Right renal pelvis (tissue), 4 donors: ENCODE results near the gene C1RL. TPM values are rescaled to one million over a fixed set of nuclear protein-coding genes. Genes with fewer than 3 reads are reported as not detected.
"Not testable (repeated sequence)": the region's sequence is repeated elsewhere in the genome, so short reads cannot be mapped to it uniquely, and the experiment has no call there.

Experiments
- DNase-seq, 4 donors: peaks; one replicate each; pipeline ENCODE4 v3.0.0-alpha.2; 2013; ENCODE audit warnings: low read depth in 4 of 4, low spot score in 3 of 4, missing footprints in 1 of 4
- polyA plus RNA-seq, 4 donors: library from polyadenylated mRNA; unstranded; fragments of 120-200 nt; gene quantifications; one replicate each; pipeline ENCODE4 v1.2.1, GENCODE V29; 2013; ENCODE audit not compliant: insufficient read length in 4 of 4

Gene C1RL
- polyA plus RNA-seq, 4 donors, result 29.4 to 33.5 (median 32.1) TPM

DNA sequence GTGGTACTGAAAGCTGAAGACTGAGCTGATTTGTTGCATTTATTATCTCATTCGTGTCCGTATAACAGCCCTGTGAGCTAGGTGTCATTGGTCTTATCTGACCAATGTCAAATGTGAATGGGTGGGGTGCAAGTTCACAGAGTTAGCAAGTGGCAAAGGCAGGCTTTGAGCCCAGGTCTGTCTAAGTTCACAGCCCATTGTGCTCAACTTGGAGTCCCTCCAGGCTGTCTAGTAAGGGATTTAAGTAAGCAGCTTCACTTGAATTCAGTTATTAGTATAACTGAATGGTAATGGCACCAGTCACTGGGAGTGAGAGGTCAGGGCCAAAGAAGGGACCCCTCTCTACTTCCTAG lies 40.0 kb downstream of the C1RL start:
- no peak for DNase-seq

- DNase-seq, result no peak
These were observed 40.6 kb downstream of the C1RL start for GRCh38 chr12:7068240-7068993.

GRCh38 chr12:7067096-7067495 lies 41.9 kb downstream of the C1RL start:
- no peak for DNase-seq

GRCh38 chr12:7066596-7066995 lies 42.4 kb downstream of the C1RL start:
- DNase-seq, result no peak

GRCh38 chr12:7065073-7065623 lies 43.9 kb downstream of the C1RL start:
- DNase-seq, result no peak

GRCh38 chr12:7064516-7064915 lies 44.5 kb downstream of the C1RL start:
- no peak for DNase-seq

DNA sequence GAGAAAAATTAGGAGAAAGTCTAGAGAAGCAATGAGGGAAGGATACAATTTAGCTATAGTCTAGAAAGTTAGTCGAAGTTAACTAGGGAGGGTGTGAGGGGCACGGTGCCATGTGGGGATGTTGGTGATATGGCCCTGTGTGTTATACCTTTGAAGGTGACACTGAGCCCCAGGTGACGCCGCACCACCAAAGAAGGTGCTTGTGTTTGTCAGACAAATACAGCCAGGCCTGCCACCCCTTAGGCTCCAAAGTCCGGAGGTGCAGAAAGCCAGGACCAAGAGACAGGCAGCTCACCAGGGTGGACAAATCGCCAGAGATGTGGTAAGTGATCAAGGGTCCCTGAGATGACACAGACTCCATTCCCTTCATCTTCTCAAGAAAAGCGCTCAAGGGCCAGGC lies 47.4 kb downstream of the C1RL start:
- DNase-seq, result no peak

DNA sequence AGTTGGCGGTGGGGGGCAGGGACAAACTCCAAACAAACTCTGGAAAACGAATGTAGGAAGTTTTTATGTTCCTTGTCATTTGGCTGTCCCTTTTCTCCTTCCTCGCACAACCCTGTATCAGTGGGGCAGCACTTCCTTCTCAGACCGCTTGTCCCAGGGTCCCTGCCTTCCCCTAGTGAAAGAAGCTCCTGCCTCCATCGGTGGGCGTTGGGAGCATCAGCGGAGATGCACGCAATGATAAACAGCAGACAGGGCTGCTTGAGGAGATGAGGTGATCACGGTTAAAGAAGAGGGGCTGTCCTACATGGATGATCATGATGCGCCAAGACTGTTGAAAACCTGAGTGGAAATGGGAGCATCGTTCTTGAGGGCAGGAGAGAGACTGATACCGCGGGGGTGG lies 47.9 kb downstream of the C1RL start:
- DNase-seq, result peak in 1 of 4 donors; percentile 3

DNA sequence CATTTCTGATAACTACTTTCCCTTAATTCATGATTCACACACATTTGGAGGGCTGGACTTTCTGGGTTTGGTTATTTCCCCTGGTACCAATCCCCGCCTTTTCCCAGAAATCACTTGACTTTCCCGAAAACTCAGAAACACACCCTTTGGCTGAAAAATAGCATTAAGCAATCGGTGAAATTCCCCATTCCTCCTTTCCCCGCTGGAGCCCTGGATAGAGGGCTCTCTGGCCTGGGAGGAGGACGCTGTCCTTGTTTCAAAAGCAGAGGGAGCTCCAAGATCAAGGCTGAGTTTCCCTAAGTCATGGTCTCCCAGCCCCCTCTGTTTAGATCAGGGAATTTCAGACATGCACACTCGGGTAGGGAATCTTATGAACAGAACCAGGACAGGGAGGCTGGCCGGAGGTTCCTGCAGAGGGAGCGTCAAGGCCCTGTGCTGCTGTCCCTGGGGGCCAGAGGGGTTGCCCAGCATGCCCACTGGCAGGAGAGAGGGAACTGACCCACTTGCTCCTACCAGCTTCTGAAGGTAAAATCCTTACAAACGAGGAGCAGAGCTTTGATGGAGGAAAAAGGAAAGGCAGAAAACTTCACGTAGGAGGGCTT lies 48.6 kb downstream of the C1RL start, which contains the start of gene C1S:
TSS of gene C1S (plus strand) at position 366 of the 602 bp plus-strand sequence. CDS start 1,195 bp downstream, outside the sequence.
- DNase-seq, result peak; percentile 63 to 80 (median 80)

DNA sequence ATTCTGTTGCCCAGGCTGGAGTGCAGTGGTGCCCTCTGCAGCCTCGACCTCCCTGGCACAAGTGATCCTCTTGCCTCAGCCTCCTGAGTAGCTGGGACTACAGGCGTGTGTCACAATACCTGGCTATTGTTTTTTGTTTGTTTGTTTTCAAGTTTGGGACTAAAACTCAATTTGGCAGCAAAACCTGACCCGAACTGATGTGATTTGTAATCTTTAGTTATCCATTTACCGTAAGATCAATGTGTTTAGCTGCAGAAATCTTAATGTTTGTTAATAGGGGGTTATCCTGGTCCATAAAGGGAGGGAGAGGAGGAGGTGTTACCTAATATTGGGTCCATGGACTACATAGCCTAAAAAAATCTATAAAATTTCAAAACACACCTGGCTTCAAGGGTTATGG lies 49.2 kb downstream of the C1RL start:
- DNase-seq, result no peak

DNA sequence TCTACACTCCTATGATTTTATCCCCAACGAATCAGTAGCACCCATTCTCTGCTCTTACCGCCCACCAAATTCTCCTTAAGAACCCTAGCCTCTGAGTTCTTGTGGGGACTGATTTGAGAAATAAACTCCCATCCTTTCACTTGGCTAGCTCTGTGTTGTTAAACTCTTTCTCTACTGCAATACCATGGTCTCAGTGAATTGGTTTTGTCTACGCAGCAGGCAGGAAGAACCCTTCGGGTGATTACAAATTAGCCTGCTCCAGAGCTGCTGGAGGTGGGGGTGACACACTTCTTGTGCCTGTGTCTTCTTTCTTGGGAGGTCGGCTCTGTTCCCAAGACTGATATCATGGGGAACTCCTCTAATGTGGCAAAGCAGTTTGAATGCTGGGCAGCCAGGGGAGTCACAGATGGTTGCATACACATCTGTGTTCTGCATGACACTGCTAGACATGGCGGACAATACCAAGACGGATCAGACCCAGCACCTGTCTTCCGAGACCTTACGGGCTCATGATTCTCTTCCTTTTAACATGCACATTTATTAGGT lies 50.1 kb downstream of the C1RL start:
- DNase-seq, result no peak

- DNase-seq, result no peak
These were observed 50.7 kb downstream of the C1RL start for GRCh38 chr12:7058163-7058845.

GRCh38 chr12:7055736-7056135 lies 53.3 kb downstream of the C1RL start:
- DNase-seq, result not testable (repeated sequence)

GRCh38 chr12:7054925-7055324 lies 54.1 kb downstream of the C1RL start:
- DNase-seq, result no peak

DNA sequence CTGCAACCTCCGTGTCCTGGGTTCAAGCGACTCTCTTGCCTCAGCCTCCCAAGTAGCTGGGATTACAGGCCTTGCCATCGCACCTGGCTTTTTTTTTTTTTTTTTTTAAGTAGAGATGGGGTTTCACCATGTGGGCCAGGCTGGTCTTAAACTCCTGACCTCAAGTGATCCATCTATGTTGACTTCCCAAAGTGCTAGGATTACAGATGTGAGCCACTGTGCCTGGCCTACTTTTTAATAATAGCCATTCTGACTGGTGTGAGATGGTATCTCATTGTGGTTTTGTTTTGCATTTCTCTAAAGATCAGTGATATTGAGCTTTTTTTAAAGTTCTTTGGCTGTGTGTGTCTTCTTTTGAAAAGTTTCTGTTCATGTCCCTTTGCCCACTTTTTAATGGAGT lies 59.0 kb downstream of the C1RL start:
- DNase-seq, result not testable (repeated sequence)

DNA sequence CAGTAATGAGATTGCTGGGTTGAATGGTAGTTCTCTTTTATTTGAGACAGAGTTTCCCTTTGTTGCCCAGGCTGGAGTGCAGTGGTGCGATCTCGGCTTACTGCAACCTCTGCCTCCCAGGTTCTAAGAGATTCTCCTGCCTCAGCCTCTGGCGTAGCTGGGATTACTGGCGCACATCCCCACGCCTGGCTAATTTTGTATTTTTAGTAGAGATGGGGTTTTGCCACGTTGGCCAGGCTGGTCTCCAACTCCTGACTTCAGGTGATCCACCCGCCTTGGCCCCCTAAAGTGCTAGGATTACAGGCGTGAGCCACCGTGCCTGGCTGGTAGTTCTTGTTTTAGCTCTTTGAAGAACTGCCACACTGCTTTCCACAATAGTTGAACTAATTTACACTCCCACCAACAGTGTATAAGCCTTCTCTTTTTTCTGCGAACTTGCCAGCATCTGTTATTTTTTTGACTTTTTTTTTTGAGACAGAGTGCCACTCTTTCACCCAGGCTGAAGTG lies 59.5 kb downstream of the C1RL start:
- DNase-seq, result not testable (repeated sequence)

- no peak for DNase-seq
These were observed 61.7 kb downstream of the C1RL start for GRCh38 chr12:7047306-7047705.

GRCh38 chr12:7046383-7047105 lies 62.5 kb downstream of the C1RL start:
- DNase-seq, result no peak

DNA sequence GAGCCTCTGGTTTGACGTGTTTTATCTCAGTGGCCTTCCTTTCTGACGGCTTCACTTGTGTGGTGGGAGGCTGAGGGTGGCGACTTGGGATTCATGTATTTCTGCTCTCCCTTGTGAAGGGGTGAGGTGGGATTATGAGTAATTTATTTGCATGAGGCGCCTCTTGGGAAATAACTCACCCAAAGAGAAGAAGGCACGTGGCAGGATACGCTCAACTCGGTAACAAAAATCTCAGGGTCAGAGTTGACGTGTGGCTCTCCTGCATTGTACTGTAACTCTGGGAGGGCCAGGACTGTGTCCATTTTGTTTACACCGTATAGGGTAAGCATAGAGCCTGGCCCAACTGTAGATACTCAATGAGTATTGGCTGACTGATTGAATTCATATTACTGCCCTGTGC lies 63.1 kb downstream of the C1RL start:
- DNase-seq, result no peak
